Peyer's patch (tissue), 4 donors: ENCODE data around the gene GTPBP3.

ENCODE experiments used
- POLR2A ChIP-seq, 2 donors: fragments of 450-650 bp; IDR thresholded peaks; one replicate each; pipeline ENCODE4 v1.5.1; 2017; ENCODE audit warnings: antibody characterized with exemption in 2 of 2, mild to moderate bottlenecking in 2 of 2, moderate library complexity in 2 of 2
- TF ChIP-seq, protein P1 (sequence below), 6 experiments: fragments of 450-650 bp in 4 of 6; fragments of 200-600 bp in 2 of 6; sonication (generic) in 1 of 6; IDR thresholded peaks; one replicate each; pipeline ENCODE4 v1.5.1; 2017 to 2019; ENCODE audit warnings: antibody characterized with exemption in 6 of 6, mild to moderate bottlenecking in 3 of 6, moderate library complexity in 1 of 6

GRCh38 chr19:17376935-17377600 lies 39.7 kb downstream of the GTPBP3 start, which contains the start of gene PLVAP:
- no peak for TF ChIP-seq POLR2A (IDR thresholded peaks at IDR 0.05)
- TF ChIP-seq, protein P1, sequence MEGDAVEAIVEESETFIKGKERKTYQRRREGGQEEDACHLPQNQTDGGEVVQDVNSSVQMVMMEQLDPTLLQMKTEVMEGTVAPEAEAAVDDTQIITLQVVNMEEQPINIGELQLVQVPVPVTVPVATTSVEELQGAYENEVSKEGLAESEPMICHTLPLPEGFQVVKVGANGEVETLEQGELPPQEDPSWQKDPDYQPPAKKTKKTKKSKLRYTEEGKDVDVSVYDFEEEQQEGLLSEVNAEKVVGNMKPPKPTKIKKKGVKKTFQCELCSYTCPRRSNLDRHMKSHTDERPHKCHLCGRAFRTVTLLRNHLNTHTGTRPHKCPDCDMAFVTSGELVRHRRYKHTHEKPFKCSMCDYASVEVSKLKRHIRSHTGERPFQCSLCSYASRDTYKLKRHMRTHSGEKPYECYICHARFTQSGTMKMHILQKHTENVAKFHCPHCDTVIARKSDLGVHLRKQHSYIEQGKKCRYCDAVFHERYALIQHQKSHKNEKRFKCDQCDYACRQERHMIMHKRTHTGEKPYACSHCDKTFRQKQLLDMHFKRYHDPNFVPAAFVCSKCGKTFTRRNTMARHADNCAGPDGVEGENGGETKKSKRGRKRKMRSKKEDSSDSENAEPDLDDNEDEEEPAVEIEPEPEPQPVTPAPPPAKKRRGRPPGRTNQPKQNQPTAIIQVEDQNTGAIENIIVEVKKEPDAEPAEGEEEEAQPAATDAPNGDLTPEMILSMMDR (IDR thresholded peaks at IDR 0.05), result no peak
